GM12801 (cell line): Measurements from ENCODE around the gene GPD2.

Source experiments
- CTCF ChIP-seq: IDR thresholded peaks from one replicate; pipeline ENCODE4 v1.5.1; 2011; ENCODE audit warnings: control low read depth; ENCODE audit not compliant: insufficient read length; ENCODE audit errors: extremely low read depth

GPD2 gene

GRCh38 chr2:156492979-156493378, 56.8 kb downstream of the GPD2 start:
- TF ChIP-seq CTCF: no peak

GRCh38 chr2:156505696-156506095, 69.5 kb downstream of the GPD2 start:
- TF ChIP-seq CTCF: no peak

- no peak for TF ChIP-seq CTCF
Observed at GRCh38 chr2:156511122-156511521, 74.9 kb downstream of the GPD2 start.

GRCh38 chr2:156511803-156512202, 75.6 kb downstream of the GPD2 start:
- no peak for TF ChIP-seq CTCF

GRCh38 chr2:156512451-156512850, 76.3 kb downstream of the GPD2 start:
- no peak for TF ChIP-seq CTCF

GRCh38 chr2:156513219-156513618, 77.0 kb downstream of the GPD2 start:
- TF ChIP-seq CTCF: no peak

GRCh38 chr2:156517419-156517818, 81.2 kb downstream of the GPD2 start:
- TF ChIP-seq CTCF: no peak

GRCh38 chr2:156518138-156518537, 82.0 kb downstream of the GPD2 start:
- TF ChIP-seq CTCF: no peak
